K562 (cell line): ENCODE results near the gene FOXP3. TPM values are rescaled to one million over a fixed set of nuclear protein-coding genes. Genes with fewer than 3 reads are reported as not detected.

ENCODE experiments used
- CLOCK ChIP-seq: fragments of 250-450 bp; sonication (Bioruptor Pico); IDR thresholded peaks from 2 replicates; pipeline ENCODE4 v1.4.0; 2020; ENCODE audit warnings: mild to moderate bottlenecking, moderate library complexity, borderline replicate concordance
- CREB1 ChIP-seq, 2 experiments: sonication (generic) in 1 of 2; formaldehyde crosslinking in 1 of 2; IDR thresholded peaks; 2 replicates each; pipeline versions ENCODE4 v1.6.1 to v1.8.0; 2012 to 2022; ENCODE audit warnings: inconsistent platforms in 1 of 2, mild to moderate bottlenecking in 1 of 2, missing genetic modification reagents in 1 of 2, moderate library complexity in 1 of 2
- HMG20A ChIP-seq: fragments of 450-650 bp; formaldehyde crosslinking; conservative IDR thresholded peaks from 2 replicates; pipeline ENCODE4 v1.4.0; 2020; ENCODE audit warnings: mild to moderate bottlenecking, mixed read lengths
- KAT8 ChIP-seq: fragments of 450-650 bp; IDR thresholded peaks from 2 replicates; pipeline ENCODE4 v1.6.1; 2016; ENCODE audit warnings: low read depth, mild to moderate bottlenecking
- SETDB1 ChIP-seq: IDR thresholded peaks from one replicate; pipeline ENCODE4 v1.6.1; 2012; ENCODE audit warnings: low read length, control low read depth, inconsistent platforms
- SRSF9 ChIP-seq: fragments of 200-400 bp; formaldehyde crosslinking; IDR thresholded peaks from 2 replicates; pipeline ENCODE4 v1.6.1; 2017; ENCODE audit warnings: low read depth, low read length, borderline replicate concordance
- YY1 ChIP-seq, 3 experiments: IDR thresholded peaks; 2 replicates each; pipeline ENCODE4 v1.6.1; 2011; ENCODE audit warnings: low read length in 2 of 3, mild to moderate bottlenecking in 2 of 3, moderate library complexity in 2 of 3, borderline replicate concordance in 1 of 3, control low read depth in 1 of 3, low read depth in 1 of 3; ENCODE audit not compliant: insufficient read depth in 3 of 3, insufficient replicate concordance in 2 of 3, control insufficient read depth in 1 of 3, insufficient read length in 1 of 3; ENCODE audit errors: extremely low read depth in 1 of 3
- ZKSCAN8 ChIP-seq: fragments of 200-800 bp; sonication (Bioruptor generic); IDR thresholded peaks from 2 replicates; pipeline ENCODE4 v1.6.1; 2016; ENCODE audit warnings: missing genetic modification characterization, missing compliant biosample characterization
- ZMIZ1 ChIP-seq, 2 experiments: fragments of 150-350 bp in 1 of 2; IDR thresholded peaks; 2 replicates each; pipeline ENCODE4 v1.6.1; 2012 to 2016; ENCODE audit warnings: low read depth in 2 of 2, low read length in 2 of 2, mild to moderate bottlenecking in 1 of 2, moderate library complexity in 1 of 2
- ZNF23 ChIP-seq: fragments of 250-450 bp; sonication (Bioruptor Pico); IDR thresholded peaks from 2 replicates; pipeline ENCODE4 v1.4.0; 2020; ENCODE audit warnings: mild to moderate bottlenecking
- polyA plus RNA-seq, 8 experiments: library from polyadenylated mRNA; depleted of rRNA in 4 of 8; stranded (reverse) in 5 of 8; unstranded in 3 of 8; fragments of >200 nt; fragmentation: Nextera tagmentation in 2 of 8; fragmentation: Illumina TruSeq in 1 of 8; extraction: Ambion mirVana in 2 of 8; extraction: Trizol in 1 of 8; gene quantifications; 2 replicates each; pipeline versions ENCODE4 v1.2.1 to v1.2.3, GENCODE V29; 2011 to 2014; ENCODE audit warnings: inconsistent platforms in 1 of 8, missing spikeins in 1 of 8
- total RNA-seq, 7 experiments: library from RNA; depleted of rRNA in 6 of 7; stranded (reverse); fragments of >200 nt in 6 of 7; fragmentation: Illumina TruSeq in 2 of 7; extraction: Trizol in 2 of 7; gene quantifications; 2 replicates each; pipeline versions ENCODE4 v1.2.1 to v1.2.3, GENCODE V29; 2011 to 2021; ENCODE audit warnings: low replicate concordance in 1 of 7
- TF ChIP-seq, protein P1 (sequence below): fragments of 450-650 bp; formaldehyde crosslinking; IDR thresholded peaks from 2 replicates; pipeline ENCODE4 v1.4.0; 2022; ENCODE audit warnings: mild to moderate bottlenecking, moderate library complexity

Gene FOXP3
- total and polyA plus RNA-seq, 9 of the 15 experiments (the other 6 are each of a cell fraction or from before 2014, with no cell fraction given) = 0.04 to 0.24 (median 0.07) TPM; not detected in 4

- TF ChIP-seq YY1 (IDR thresholded peaks at IDR 0.05; ENCODE audit: borderline replicate concordance in 1 of 3, control insufficient read depth in 1 of 3, extremely low read depth in 1 of 3, insufficient read depth in 3 of 3, insufficient read length in 1 of 3, insufficient replicate concordance in 2 of 3, low read depth in 1 of 3, low read length in 2 of 3) (no peak), ZKSCAN8 (no peak), CREB1 (IDR thresholded peaks at IDR 0.05) (no peak), CREB1 (CRISPR knock-in tag; IDR thresholded peaks at IDR 0.05) (no peak), HMG20A (CRISPR knock-in tag) (no peak), ZNF23 (no peak), CLOCK (CRISPR knock-in tag) (no peak), SETDB1 (no peak), SRSF9 (no peak), ZMIZ1 (IDR thresholded peaks at IDR 0.05; ENCODE audit: low read depth in 2 of 2, low read length in 2 of 2) (no peak), KAT8 (no peak)
- TF ChIP-seq, protein P1, sequence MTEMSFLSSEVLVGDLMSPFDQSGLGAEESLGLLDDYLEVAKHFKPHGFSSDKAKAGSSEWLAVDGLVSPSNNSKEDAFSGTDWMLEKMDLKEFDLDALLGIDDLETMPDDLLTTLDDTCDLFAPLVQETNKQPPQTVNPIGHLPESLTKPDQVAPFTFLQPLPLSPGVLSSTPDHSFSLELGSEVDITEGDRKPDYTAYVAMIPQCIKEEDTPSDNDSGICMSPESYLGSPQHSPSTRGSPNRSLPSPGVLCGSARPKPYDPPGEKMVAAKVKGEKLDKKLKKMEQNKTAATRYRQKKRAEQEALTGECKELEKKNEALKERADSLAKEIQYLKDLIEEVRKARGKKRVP = no peak
- TF ChIP-seq, all 486 proteins: peak for 0
These were observed 17.2 kb downstream of the FOXP3 start (continued) for GRCh38 chrX:49247346-49247745.
